HepG2 (cell line): ENCODE measurements around the gene TSSK3. TPM values are rescaled to one million over a fixed set of nuclear protein-coding genes. Genes with fewer than 3 reads are reported as not detected.
A peak's percentile ranks its signal among the peaks of the same experiment; 100 is the strongest.

Experiments
- AHR ChIP-seq: IDR thresholded peaks from 2 replicates; pipeline ENCODE4 v1.6.1; 2018; ENCODE audit warnings: missing genetic modification reagents, missing compliant biosample characterization
- CAMTA2 ChIP-seq: sonication (generic); formaldehyde crosslinking; IDR thresholded peaks from 2 replicates; pipeline ENCODE4 v1.4.0; 2020; ENCODE audit warnings: mild to moderate bottlenecking, missing genetic modification reagents, borderline replicate concordance
- DRAP1 ChIP-seq: IDR thresholded peaks from 2 replicates; pipeline ENCODE4 v1.6.1; 2016; ENCODE audit warnings: missing genetic modification reagents, missing compliant biosample characterization
- HOXA5 ChIP-seq: sonication (generic); formaldehyde crosslinking; IDR thresholded peaks from 2 replicates; pipeline ENCODE4 v1.4.0; 2020; ENCODE audit warnings: missing genetic modification reagents
- JARID2 ChIP-seq: sonication (generic); formaldehyde crosslinking; IDR thresholded peaks from 2 replicates; pipeline ENCODE4 v1.8.1; 2023; ENCODE audit warnings: missing genetic modification reagents, inconsistent platforms; ENCODE audit not compliant: insufficient replicate concordance
- KLF12 ChIP-seq: sonication (generic); formaldehyde crosslinking; IDR thresholded peaks from 2 replicates; pipeline ENCODE4 v1.4.0; 2020; ENCODE audit warnings: missing genetic modification reagents, borderline replicate concordance
- KLF13 ChIP-seq: sonication (generic); formaldehyde crosslinking; IDR thresholded peaks from 2 replicates; pipeline ENCODE4 v1.4.0; 2020; ENCODE audit warnings: mild to moderate bottlenecking, missing genetic modification reagents
- MTA1 ChIP-seq: sonication (generic); formaldehyde crosslinking; IDR thresholded peaks from 2 replicates; pipeline ENCODE4 v1.4.0; 2020; ENCODE audit warnings: missing genetic modification reagents, mild to moderate bottlenecking, borderline replicate concordance
- POLR2G ChIP-seq: fragments of 200-400 bp; formaldehyde crosslinking; IDR thresholded peaks from 2 replicates; pipeline ENCODE4 v1.6.1; 2018; ENCODE audit warnings: mild to moderate bottlenecking, low read depth, low read length, moderate library complexity
- RBFOX2 ChIP-seq: fragments of 200-400 bp; formaldehyde crosslinking; IDR thresholded peaks from 2 replicates; pipeline ENCODE4 v1.6.1; 2017; ENCODE audit warnings: low read depth, mild to moderate bottlenecking, low read length
- SIN3A ChIP-seq: IDR thresholded peaks from 2 replicates; pipeline ENCODE4 v1.6.1; 2011; ENCODE audit warnings: low read depth, mild to moderate bottlenecking, control low read depth, low read length, borderline replicate concordance
- SP4 ChIP-seq: sonication (generic); formaldehyde crosslinking; IDR thresholded peaks from 2 replicates; pipeline ENCODE4 v1.8.1; 2023; ENCODE audit warnings: mild to moderate bottlenecking, missing genetic modification reagents
- ZMAT3 ChIP-seq: sonication (generic); formaldehyde crosslinking; conservative IDR thresholded peaks from 2 replicates; pipeline ENCODE4 v1.7.0; 2021; ENCODE audit warnings: missing genetic modification reagents
- ZNF138 ChIP-seq: sonication (generic); formaldehyde crosslinking; IDR thresholded peaks from 2 replicates; pipeline ENCODE4 v1.5.0; 2020; ENCODE audit warnings: mild to moderate bottlenecking, low read depth, missing genetic modification reagents
- ZNF224 ChIP-seq: sonication (generic); formaldehyde crosslinking; IDR thresholded peaks from 2 replicates; pipeline ENCODE4 v1.5.0; 2020; ENCODE audit warnings: mild to moderate bottlenecking, missing genetic modification reagents
- ZNF331 ChIP-seq: sonication (generic); formaldehyde crosslinking; IDR thresholded peaks from 2 replicates; pipeline ENCODE4 v1.4.0; 2020; ENCODE audit warnings: missing genetic modification reagents
- ZNF567 ChIP-seq: sonication (generic); formaldehyde crosslinking; IDR thresholded peaks from 2 replicates; pipeline ENCODE4 v1.8.1; 2023; ENCODE audit warnings: mild to moderate bottlenecking, missing genetic modification reagents, borderline replicate concordance
- ZNF660 ChIP-seq: sonication (generic); formaldehyde crosslinking; IDR thresholded peaks from 2 replicates; pipeline ENCODE4 v1.5.1; 2020; ENCODE audit warnings: mild to moderate bottlenecking, low read depth, missing genetic modification reagents, borderline replicate concordance
- ZNF749 ChIP-seq: sonication (generic); formaldehyde crosslinking; IDR thresholded peaks from 2 replicates; pipeline ENCODE4 v1.8.0; 2022; ENCODE audit warnings: mild to moderate bottlenecking, missing genetic modification reagents, moderate library complexity, borderline replicate concordance
- ZNF780A ChIP-seq: sonication (generic); formaldehyde crosslinking; IDR thresholded peaks from 2 replicates; pipeline ENCODE4 v1.8.0; 2022; ENCODE audit warnings: mild to moderate bottlenecking, missing genetic modification reagents, moderate library complexity
- ZNF891 ChIP-seq: sonication (generic); formaldehyde crosslinking; IDR thresholded peaks from 2 replicates; pipeline ENCODE4 v1.5.0; 2020; ENCODE audit warnings: mild to moderate bottlenecking, missing genetic modification reagents
- ZSCAN31 ChIP-seq: sonication (generic); formaldehyde crosslinking; IDR thresholded peaks from 2 replicates; pipeline ENCODE4 v1.5.0; 2020; ENCODE audit warnings: low read depth, mild to moderate bottlenecking, missing genetic modification reagents
- polyA plus RNA-seq, 8 experiments: library from polyadenylated mRNA; depleted of rRNA in 3 of 8; stranded (reverse) in 7 of 8; unstranded in 1 of 8; fragments of >200 nt; fragmentation: Illumina TruSeq in 4 of 8; extraction: Trizol in 4 of 8; gene quantifications; 2 replicates each; pipeline versions ENCODE4 v1.2.1 to v1.2.3, GENCODE V29; 2011 to 2016; ENCODE audit warnings: low read depth in 4 of 8, missing spikeins in 1 of 8, mixed read lengths in 1 of 8; ENCODE audit not compliant: insufficient read depth in 1 of 8
- total RNA-seq, 5 experiments: library from RNA; depleted of rRNA; stranded (reverse); fragments of >200 nt; fragmentation: Illumina TruSeq; extraction: Trizol; gene quantifications; 2 replicates each; pipeline ENCODE4 v1.2.3, GENCODE V29; 2016; ENCODE audit warnings: low read depth in 1 of 5
- TF ChIP-seq, protein P1 (sequence below): sonication (generic); formaldehyde crosslinking; IDR thresholded peaks from 2 replicates; pipeline ENCODE4 v1.5.1; 2020; ENCODE audit warnings: missing genetic modification reagents, mild to moderate bottlenecking, borderline replicate concordance
- TF ChIP-seq, protein P2 (sequence below): IDR thresholded peaks from 2 replicates; pipeline ENCODE4 v1.6.1; 2012; ENCODE audit warnings: inconsistent platforms
- TF ChIP-seq, protein P3 (sequence below): IDR thresholded peaks from 2 replicates; pipeline ENCODE4 v1.6.1; 2016; ENCODE audit warnings: missing compliant biosample characterization, missing genetic modification reagents, borderline replicate concordance

The TSSK3 gene
- total and polyA plus RNA-seq, 2 of the 13 experiments (the other 11 are each of a cell fraction or from before 2014, with no cell fraction given) = 1.0 to 1.1 TPM

DNA sequence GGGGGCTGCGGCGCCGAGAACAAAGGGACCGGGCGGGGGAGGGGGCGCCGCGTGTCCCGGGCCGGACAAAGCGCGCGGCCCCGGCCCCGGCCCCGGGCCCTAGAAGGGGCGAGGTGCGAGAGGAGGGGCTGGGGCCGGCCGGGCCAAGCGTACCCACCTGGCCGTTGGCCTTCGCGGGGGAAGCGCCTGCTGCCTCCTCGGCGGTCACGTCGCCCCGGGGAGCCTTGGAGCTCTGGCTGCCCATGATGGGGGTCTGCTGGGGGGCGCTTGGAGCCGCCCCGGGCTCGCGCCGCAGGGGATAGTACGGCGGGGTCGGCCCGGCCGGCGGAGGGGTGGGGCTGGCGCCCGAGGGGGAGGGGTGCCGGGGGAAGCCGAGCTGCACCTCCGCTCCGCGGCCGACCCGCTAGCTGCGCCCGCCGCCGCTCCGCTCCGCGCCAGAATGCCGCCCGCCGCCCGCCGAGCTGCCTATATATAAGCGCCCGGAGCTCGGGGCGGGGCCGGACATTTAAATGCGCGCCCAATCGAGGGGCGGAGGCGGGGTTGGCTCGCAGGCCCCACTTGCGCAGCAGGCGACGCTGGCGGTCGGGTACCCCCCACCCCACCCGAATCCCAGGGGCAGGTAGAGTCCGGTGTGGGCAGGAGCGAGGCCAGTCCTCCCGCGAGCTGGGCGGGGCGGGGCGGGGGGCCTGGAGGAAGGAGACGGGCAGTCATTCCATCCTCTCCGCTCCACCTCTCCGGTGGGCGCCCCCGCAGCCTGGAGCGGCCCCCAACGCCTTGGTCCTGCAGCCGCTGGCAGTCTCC, 26.3 kb upstream of the TSSK3 start, which contains the start of gene MARCKSL1 (continued):
- TF ChIP-seq POLR2G (peak; percentile 99), ZMAT3 (CRISPR knock-in tag) (no peak), JARID2 (CRISPR knock-in tag) (no peak), HOXA5 (CRISPR knock-in tag) (peak; percentile 78), ZNF138 (CRISPR knock-in tag) (peak; percentile 16; the same call in 1 of the 2 replicates), ZNF660 (no peak), KLF13 (CRISPR knock-in tag) (0 out of 2 replicates have a peak, but pooled peaks have one; percentile 69), KLF12 (CRISPR knock-in tag) (0 out of 2 replicates have a peak, but pooled peaks have one; percentile 55), DRAP1 (CRISPR knock-in tag) (peak; percentile 98), ZNF331 (CRISPR knock-in tag) (peak; percentile 32), ZNF780A (CRISPR knock-in tag) (no peak), SIN3A (peak; percentile 34; the same call in 1 of the 2 replicates), ZNF749 (CRISPR knock-in tag) (peak; percentile 61; the same call in 1 of the 2 replicates), CAMTA2 (0 out of 2 replicates have a peak, but pooled peaks have one; percentile 18), ZNF567 (CRISPR knock-in tag) (no peak), ZSCAN31 (peak; percentile 70; the same call in 1 of the 2 replicates), SP4 (peak; percentile 70), ZNF224 (peak; percentile 61; the same call in 1 of the 2 replicates), ZNF891 (CRISPR knock-in tag) (no peak), AHR (CRISPR knock-in tag) (no peak), MTA1 (CRISPR knock-in tag) (no peak), RBFOX2 (peak; percentile 97)
- TF ChIP-seq, protein P1, sequence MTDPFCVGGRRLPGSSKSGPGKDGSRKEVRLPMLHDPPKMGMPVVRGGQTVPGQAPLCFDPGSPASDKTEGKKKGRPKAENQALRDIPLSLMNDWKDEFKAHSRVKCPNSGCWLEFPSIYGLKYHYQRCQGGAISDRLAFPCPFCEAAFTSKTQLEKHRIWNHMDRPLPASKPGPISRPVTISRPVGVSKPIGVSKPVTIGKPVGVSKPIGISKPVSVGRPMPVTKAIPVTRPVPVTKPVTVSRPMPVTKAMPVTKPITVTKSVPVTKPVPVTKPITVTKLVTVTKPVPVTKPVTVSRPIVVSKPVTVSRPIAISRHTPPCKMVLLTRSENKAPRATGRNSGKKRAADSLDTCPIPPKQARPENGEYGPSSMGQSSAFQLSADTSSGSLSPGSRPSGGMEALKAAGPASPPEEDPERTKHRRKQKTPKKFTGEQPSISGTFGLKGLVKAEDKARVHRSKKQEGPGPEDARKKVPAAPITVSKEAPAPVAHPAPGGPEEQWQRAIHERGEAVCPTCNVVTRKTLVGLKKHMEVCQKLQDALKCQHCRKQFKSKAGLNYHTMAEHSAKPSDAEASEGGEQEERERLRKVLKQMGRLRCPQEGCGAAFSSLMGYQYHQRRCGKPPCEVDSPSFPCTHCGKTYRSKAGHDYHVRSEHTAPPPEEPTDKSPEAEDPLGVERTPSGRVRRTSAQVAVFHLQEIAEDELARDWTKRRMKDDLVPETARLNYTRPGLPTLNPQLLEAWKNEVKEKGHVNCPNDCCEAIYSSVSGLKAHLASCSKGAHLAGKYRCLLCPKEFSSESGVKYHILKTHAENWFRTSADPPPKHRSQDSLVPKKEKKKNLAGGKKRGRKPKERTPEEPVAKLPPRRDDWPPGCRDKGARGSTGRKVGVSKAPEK = no peak
- TF ChIP-seq, protein P2, sequence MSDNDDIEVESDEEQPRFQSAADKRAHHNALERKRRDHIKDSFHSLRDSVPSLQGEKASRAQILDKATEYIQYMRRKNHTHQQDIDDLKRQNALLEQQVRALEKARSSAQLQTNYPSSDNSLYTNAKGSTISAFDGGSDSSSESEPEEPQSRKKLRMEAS = peak; percentile 42; the same call in 1 of the 2 replicates
- TF ChIP-seq, protein P3, sequence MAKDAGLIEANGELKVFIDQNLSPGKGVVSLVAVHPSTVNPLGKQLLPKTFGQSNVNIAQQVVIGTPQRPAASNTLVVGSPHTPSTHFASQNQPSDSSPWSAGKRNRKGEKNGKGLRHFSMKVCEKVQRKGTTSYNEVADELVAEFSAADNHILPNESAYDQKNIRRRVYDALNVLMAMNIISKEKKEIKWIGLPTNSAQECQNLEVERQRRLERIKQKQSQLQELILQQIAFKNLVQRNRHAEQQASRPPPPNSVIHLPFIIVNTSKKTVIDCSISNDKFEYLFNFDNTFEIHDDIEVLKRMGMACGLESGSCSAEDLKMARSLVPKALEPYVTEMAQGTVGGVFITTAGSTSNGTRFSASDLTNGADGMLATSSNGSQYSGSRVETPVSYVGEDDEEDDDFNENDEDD = peak; percentile 39; the same call in 1 of the 2 replicates
